Activated CD8-positive, alpha-beta memory T cell treated with anti-CD3 and anti-CD28 coated beads for 36 hours (primary cell): ENCODE data around the gene SLC17A7. TPM values are rescaled to one million over a fixed set of nuclear protein-coding genes. Genes with fewer than 3 reads are reported as not detected.

Experiments
- CTCF ChIA-PET: fragments of 350-600 bp; sonication (Branson Sonifier 250); formaldehyde crosslinking; loops from one replicate; lab custom pipeline; 2021; ENCODE audit warnings: antibody characterized with exemption; lab: Charles Lee
- POLR2A ChIA-PET: fragments of 350-600 bp; sonication (Branson Sonifier 250); formaldehyde crosslinking; loops from one replicate; lab custom pipeline; 2021; ENCODE audit warnings: antibody characterized with exemption; lab: Charles Lee
- total RNA-seq, 2 experiments: library from RNA; stranded (reverse); gene quantifications; one replicate each; pipeline ENCODE4 v1.2.3, GENCODE V29; 2021

Gene SLC17A7
- not detected for total RNA-seq

DNA sequence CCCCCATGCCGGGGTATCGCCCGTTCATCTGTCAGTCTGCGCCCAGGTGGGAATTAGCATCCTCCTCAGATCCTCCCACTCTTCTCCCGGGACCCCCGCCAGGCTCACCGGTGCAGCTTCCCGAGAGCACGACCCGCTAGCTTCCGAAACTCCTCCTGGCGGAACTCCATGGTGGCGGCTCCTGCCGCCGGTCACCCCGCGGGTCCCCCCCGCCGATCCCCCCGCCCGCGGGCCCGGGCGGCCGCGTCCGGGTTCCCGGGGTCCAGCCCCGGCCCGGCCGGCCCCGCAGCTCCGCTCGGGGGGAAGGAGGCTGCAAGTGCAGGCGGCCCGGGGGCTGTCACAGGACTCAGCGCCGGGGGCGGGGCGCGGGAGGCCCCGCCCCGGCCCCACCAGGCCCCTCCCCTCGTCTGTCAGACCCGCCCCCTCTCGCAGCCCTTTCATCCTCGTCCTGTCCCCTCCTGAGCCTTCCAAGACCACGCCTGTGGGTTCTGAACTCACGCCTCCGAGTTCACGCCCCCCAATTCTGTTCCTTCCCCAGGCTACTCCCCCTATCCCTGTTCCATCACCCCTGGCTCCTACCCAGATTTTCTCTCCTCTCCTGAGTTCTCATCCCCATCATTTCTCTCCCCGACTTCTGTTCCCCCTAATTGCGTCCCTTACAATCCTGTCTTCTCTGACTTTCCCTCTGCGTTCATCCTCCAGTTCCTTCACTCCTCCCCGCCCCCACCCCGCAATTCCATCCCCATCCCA, at the start of gene SLC17A7:
SLC17A7 (minus strand) TSS at position 318 of the 750 bp plus-strand sequence; CDS start at position 170, 148 bp downstream.
- ChIA-PET POLR2A (interaction anchor here (0.6 kb wide), 1 partner anchor 31 kb away, joined by 7 read pairs; no protein-coding TSS in a partner anchor), CTCF (interaction anchor here (1.6 to 2.2 kb wide), 3 partner anchors 32 to 50 kb away, joined by 7 to 11 read pairs (median 8); partner anchors contain the start of gene FLT3LG)

DNA sequence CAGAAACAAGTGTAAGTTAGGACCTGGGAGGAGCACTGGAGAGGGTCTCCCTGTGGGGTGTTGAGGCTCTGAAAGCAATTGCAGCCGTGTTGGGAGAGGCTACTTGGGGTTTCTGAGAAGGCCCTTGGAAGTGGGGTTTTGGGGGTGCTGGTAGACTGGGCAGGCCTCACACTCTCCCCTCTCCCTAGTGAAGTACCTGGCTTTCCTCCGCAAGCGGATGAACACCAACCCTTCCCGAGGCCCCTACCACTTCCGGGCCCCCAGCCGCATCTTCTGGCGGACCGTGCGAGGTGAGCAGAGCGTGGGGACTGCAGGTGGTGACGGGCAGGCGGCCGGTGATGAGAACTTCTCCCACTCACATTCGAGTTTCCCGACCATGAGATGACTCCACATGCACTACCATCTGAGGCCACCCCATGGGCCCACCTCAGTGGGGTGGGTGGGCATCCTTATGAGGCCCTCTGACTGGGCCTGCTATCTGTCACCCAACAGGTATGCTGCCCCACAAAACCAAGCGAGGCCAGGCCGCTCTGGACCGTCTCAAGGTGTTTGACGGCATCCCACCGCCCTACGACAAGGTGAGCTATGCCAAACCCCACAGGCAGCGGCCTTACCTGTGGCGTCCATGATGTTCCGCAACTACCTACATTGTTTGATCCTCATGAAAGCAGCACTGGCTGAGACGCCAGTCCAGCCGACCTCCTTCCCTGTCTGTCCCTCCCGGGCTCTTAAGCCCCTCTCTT, 49.1 kb upstream of the SLC17A7 start:
- POLR2A ChIA-PET = interaction anchor here (0.7 to 1.2 kb wide), 2 partner anchors 12 to 17 kb away, joined by 3 read pairs; no protein-coding TSS in a partner anchor
- CTCF ChIA-PET = interaction anchor here (1.0 kb wide), 1 partner anchor 9 kb away, joined by 3 read pairs; no protein-coding TSS in a partner anchor

- ChIA-PET POLR2A (interaction anchor here (0.6 to 1.3 kb wide), 8 partner anchors 10 to 277 kb away, joined by 3 to 5 read pairs (median 4); partner anchors contain the start of genes ALDH16A1, AP2A1, FLT3LG and PIH1D1), CTCF (interaction anchor here (0.6 to 1.3 kb wide), 4 partner anchors 9 to 47 kb away, joined by 3 to 6 read pairs (median 4); no protein-coding TSS in a partner anchor)
Observed at GRCh38 chr19:49489601-49490167, 48.4 kb upstream of the SLC17A7 start.

- ChIA-PET CTCF (interaction anchor here (0.5 to 1.9 kb wide), 5 partner anchors 10 to 18 kb away, joined by 4 to 8 read pairs (median 6); partner anchors contain the start of gene FLT3LG), POLR2A (interaction anchor here (0.6 to 1.3 kb wide), 6 partner anchors 10 to 37 kb away, joined by 3 to 5 read pairs (median 4); partner anchors contain the start of genes ALDH16A1, FLT3LG and PIH1D1)
Observed at GRCh38 chr19:49488863-49489537, 47.7 kb upstream of the SLC17A7 start.

GRCh38 chr19:49488046-49488862, 46.9 kb upstream of the SLC17A7 start:
- ChIA-PET POLR2A (interaction anchor here (0.9 to 1.3 kb wide), 6 partner anchors 8 to 152 kb away, joined by 3 to 14 read pairs (median 5); partner anchors contain the start of genes FLT3LG, PIH1D1, RPS11 and RRAS), CTCF (interaction anchor here (0.5 to 1.9 kb wide), 5 partner anchors 11 to 19 kb away, joined by 3 to 8 read pairs (median 5); partner anchors contain the start of gene FLT3LG)

- ChIA-PET CTCF (interaction anchor here (1.0 to 1.9 kb wide), 4 partner anchors 12 to 17 kb away, joined by 3 to 8 read pairs (median 6); partner anchors contain the start of gene FLT3LG), POLR2A (interaction anchor here (0.9 to 1.3 kb wide), 5 partner anchors 9 to 152 kb away, joined by 3 to 14 read pairs (median 6); partner anchors contain the start of genes FLT3LG, PIH1D1, RPS11 and RRAS)
Observed at GRCh38 chr19:49487277-49488045, 46.1 kb upstream of the SLC17A7 start, which contains the start of gene RPL13A. Gene RPL13A (plus strand): TSS chr19:49487608. CDS start chr19:49487630, 22 bp downstream.

GRCh38 chr19:49486710-49487276, 45.5 kb upstream of the SLC17A7 start:
- CTCF ChIA-PET = interaction anchor here (1.4 kb wide), 1 partner anchor 11 kb away, joined by 5 read pairs; no protein-coding TSS in a partner anchor
- POLR2A ChIA-PET = interaction anchor here (1.0 to 1.2 kb wide), 3 partner anchors 34 to 153 kb away, joined by 3 to 9 read pairs (median 3); partner anchors contain the start of genes PIH1D1 and RRAS

- POLR2A ChIA-PET = no interaction called here
- CTCF ChIA-PET = interaction anchor here (2.8 kb wide), 1 partner anchor 10 kb away, joined by 12 read pairs; no protein-coding TSS in a partner anchor
Observed at GRCh38 chr19:49486232-49486631, 44.9 kb upstream of the SLC17A7 start.

- POLR2A ChIA-PET = no interaction called here
- CTCF ChIA-PET = interaction anchor here (0.7 to 1.3 kb wide), 3 partner anchors 22 to 425 kb away, joined by 3 read pairs; no protein-coding TSS in a partner anchor
Observed at GRCh38 chr19:49481020-49481683, 39.8 kb upstream of the SLC17A7 start.

- POLR2A ChIA-PET = no interaction called here
- CTCF ChIA-PET = interaction anchor here (0.7 kb wide), 1 partner anchor 424 kb away, joined by 3 read pairs; no protein-coding TSS in a partner anchor
Observed at GRCh38 chr19:49479975-49480628, 38.8 kb upstream of the SLC17A7 start.

DNA sequence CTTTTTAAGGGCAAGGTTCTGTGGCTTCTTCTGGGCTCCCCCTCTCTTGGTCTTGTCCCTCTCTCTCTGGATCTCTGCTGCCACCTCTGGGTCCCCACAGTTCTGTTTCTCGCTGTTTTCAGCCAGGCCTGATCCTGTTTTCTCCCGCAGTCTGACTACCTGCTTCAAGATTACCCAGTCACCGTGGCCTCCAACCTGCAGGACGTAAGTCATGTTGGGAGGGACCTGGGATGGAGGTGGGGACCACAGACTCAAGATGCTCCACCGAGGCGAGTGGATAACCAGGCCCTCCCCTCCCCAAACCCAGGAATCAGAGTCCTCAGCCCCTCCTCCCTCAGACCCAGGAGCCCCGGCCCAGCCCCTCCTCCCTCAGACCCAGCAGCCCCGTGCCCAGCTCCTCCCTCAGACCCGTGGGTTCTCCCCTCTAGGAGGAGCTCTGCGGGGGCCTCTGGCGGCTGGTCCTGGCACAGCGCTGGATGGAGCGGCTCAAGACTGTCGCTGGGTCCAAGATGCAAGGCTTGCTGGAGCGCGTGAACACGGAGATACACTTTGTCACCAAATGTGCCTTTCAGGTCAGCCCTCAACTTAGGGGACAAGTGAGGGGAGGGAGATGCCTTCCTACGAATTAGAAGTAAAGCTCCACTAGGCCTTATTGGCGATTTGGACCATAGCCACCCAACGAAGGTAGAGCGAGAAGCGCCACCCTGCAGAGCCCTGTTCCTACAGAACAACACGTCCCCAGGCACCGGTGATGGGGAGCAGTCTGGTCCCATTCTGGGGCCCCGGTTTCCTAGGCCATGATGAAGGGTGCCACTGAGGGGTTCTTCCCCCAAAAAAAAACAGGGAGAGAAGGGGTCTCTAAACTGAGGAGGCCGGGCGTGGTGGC, 34.9 kb upstream of the SLC17A7 start:
- ChIA-PET POLR2A (interaction anchor here (0.6 to 1.1 kb wide), 3 partner anchors 17 to 69 kb away, joined by 3 to 4 read pairs (median 3); partner anchors contain the start of gene RPS11), CTCF (interaction anchor here (0.6 to 2.3 kb wide), 15 partner anchors 9 to 200 kb away, joined by 3 to 13 read pairs (median 5); partner anchors contain the start of genes ALDH16A1, PIH1D1, RPL13A and RPS11)

GRCh38 chr19:49475191-49475917, 34.0 kb upstream of the SLC17A7 start:
- POLR2A ChIA-PET = interaction anchor here (0.6 to 1.1 kb wide), 4 partner anchors 14 to 20 kb away, joined by 3 to 4 read pairs (median 4); partner anchors contain the start of gene RPS11
- CTCF ChIA-PET = interaction anchor here (0.6 to 2.3 kb wide), 12 partner anchors 10 to 201 kb away, joined by 3 to 13 read pairs (median 5); partner anchors contain the start of genes ALDH16A1, RPL13A and RPS11
